T-helper 1 cell (primary cell): ENCODE data around the gene SMARCD2.

Experiments
- DNase-seq, 5 donors: peaks; one replicate each; pipeline ENCODE4 v3.0.0-alpha.2; 2012 to 2020

SMARCD2 gene

DNA sequence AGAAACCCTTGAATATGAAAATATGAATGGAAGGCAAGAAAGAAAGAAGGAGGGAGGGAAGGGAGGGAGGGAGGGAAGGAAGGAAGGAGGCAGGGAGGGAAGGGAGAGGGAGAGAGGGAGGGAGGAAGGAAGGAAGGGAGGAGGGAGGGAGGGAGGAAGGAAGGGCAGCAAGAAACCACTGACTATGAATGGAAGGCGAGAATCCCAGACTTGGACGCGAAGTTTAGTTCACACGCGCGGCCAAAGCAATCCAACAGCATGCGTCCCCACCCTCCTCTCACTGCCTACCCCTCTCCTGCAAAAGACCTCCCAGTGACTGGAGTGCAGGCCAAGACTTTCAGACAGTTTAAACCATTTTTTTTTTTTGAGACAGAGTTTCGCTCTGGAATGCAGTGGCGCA, 7.9 kb upstream of the SMARCD2 start:
- no peak for DNase-seq

DNA sequence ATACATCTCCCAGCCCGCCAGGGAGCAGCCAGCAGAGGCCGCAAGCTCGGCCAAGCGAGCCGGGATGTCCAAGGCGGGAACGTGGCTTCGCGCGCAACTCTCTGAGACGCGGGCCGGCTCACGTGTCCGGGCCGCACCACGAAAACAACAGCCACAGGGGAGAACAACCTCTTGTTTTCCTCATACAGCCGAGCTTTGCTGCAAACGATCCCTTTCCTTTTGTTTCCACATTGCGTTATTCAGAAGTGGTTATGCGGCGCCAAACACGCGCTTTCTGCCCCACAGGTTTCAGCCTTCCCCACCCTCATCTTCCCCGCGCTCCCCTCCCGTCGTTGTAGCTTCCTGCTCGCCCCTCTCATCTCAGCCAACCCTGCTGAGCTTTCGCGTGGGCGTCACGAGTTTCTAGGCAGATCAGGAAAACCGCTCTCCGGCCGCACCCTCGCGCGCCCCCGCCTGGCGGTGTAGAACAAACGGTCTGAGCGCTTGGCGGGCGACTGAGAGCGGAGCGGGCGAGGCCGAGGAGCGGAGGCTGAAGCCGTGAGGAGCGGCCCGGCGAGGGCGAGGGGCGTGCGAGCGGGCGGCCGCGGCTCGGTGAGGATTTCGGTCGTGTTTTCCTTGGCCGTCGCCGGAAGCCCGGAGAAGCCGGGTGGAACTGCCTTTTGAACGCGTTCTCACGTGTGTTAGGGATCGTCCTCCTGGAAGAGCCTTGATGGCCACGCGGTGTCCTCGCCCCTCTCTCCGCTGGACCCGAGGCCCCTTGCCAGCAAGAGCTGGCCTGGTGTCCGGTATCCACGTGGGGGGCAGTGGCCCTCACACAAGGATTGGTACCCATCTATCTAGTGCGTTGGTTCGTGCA, 6.6 kb upstream of the SMARCD2 start:
- peak; percentile 81 to 96 (median 93) for DNase-seq

DNA sequence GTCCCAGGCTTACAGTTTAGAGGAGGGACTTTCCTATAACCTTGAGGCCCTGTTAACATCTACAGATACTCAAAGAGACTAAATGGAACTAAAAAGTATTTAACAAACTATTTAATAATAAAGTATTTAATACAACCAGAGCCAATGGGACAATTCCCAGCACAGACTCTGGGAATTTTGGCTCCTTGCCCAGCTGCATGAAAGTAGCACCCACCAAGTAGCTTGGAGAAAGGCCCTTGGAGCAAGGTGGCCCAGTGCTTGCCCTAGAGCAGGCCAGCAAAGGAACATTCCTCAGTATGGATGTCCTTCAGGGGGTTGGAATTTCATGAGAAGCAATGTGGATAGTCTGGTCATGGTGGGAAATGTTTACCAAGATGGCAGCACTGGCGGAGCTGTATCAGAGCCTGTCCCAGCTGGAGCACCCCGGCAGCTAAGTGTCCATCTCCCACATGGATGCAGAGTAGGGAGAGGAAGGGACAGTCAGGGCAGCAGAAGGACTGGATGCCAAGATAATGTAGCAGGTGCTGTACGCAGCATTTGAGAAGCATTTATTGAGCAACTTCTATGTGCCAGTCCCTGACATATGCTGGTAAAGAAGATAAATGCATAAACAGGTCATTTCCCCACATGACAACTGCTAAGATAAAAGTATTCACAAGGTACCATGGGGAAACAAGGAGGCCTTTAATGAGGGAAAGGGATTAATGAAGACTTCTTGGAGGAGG, 5.2 kb upstream of the SMARCD2 start:
- no peak for DNase-seq

DNA sequence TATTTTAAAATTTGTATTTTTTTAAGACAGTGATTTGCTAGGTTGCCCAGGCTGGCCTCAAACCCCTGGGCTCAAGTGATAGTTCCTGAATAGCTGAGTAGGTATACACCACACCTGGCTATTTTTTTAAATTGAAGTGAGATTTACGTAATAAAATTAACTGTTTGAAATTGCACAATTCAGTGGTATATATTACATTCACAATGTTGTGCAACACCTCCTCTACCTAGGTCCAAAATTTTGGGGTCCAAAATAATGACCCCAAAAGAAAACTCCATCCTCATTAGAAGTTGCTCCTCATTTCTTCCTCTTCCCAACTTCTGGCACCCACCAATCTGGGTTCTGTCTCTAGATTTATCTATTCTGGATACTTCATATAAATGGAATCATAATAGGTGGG, 3.0 kb upstream of the SMARCD2 start:
- DNase-seq, result no peak

DNA sequence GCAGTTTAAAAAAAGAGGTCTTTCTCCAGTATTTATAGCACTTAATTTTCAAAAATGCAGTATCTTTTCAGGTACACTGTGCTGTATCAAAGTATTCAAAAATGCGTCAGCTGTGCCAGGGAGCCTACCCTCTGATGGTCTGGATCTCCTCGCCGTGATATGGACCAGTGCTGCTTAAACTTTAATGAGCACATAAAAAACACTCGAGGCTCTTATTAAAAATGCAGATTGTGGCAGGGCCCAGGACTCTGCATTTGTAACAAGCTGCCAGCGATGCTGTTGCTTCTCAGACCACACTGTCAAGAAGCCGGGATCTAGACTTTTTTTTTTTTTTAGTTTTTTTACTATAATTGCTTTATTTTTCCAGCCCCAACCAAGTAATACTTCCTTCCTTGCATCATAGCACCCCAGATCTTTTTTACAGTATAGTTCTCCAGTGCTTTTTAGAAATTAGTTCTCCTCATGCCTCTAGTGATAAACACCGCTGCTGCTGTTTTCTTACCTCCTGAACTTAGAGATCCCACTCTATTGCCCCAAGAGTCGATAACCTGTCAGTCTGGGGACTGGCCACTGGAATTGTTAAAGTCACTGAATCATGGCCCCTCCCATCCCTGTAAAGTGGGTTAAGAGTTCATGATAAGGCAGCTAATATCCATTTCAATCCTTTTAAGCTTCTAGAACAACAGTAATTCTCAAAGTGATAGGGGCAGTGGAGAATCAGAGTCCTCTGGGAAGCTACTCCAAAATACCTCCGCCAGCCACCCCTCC, 1.6 kb upstream of the SMARCD2 start:
- no peak for DNase-seq

DNA sequence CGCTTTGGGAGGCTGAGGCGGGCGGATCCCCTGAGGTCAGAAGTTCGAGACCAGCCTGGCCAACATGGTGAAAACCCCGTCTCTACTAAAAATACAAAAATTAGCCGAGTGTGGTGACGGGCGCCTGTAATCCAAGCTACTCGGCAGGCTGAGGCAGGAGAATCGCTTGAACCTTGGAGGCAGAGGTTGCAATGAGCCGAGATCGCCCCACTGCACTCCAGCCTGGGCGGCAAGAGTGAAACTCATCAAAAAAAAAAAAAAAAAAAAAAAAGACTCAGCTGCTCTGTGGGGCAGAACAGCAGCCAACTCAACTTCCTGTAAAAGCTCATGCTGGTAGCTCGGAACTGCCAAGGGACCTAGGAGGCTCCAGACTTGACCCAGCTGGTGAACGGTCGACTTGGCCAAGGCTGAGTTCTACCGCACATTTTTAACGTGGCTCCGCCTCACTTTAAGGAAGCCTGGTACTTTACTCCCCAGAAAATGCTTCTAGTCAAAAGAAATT, 953 bp upstream of the SMARCD2 start:
- DNase-seq, result peak in 2 of 5 donors; percentile 21 to 66

DNA sequence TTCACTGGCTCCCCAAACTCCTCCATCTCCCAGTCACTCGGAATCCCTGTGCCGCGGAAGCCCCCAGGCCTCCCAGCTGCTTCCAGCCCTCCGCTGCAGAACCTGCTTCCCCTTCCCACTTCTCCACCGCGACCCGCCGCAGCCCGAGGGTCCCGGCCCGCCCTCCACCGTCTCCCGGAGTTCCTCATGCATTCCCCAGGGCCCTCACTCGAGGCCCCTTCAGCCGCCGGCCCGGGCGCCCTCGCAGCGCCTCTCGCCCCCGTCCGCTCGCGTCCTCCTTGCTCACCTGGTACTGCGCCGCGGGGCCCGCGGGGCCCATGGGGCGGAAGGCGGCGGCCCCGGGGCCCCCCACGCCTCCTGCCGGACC, 329 bp downstream of the SMARCD2 start:
- DNase-seq, result no peak

DNA sequence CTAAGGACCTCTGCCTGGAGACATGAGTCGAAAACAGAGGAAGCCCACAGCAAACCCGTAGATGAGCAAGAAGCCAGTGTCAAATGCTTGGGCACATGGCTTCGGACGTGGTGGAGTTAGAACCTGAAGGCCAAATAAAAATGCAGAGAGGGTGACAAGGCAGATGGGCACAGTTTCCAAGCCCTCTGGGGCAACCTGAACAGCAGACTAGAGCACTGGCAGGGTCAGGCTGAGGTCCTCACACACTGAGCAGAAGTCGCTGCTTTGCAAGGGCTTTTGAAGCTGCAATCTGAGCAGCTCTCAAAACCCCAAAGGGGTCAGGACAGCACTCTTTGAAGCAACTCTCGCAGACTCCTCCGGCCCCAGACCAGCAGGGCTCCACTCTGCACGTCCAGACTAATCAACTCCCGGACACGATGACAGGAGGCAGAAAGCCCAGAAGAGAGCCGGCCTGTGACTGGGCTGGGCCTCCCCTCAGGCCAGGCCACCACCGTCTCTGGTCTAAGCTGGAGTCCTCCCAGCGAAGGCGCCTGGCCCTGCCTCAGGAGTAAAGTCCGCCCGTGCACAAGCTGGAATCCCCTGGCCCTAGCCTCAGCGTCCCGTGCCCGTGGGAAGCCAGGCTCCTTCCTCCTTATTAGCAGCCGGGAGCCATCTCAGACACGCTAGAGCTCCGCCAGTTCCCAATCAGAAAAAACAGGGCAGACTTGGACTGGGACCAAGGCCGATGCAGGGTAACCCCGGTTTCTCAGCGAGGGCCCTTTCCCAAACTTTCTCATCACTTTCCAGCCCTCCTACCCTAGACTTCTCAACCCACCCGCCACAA, 924 bp downstream of the SMARCD2 start:
- DNase-seq, result no peak

DNA sequence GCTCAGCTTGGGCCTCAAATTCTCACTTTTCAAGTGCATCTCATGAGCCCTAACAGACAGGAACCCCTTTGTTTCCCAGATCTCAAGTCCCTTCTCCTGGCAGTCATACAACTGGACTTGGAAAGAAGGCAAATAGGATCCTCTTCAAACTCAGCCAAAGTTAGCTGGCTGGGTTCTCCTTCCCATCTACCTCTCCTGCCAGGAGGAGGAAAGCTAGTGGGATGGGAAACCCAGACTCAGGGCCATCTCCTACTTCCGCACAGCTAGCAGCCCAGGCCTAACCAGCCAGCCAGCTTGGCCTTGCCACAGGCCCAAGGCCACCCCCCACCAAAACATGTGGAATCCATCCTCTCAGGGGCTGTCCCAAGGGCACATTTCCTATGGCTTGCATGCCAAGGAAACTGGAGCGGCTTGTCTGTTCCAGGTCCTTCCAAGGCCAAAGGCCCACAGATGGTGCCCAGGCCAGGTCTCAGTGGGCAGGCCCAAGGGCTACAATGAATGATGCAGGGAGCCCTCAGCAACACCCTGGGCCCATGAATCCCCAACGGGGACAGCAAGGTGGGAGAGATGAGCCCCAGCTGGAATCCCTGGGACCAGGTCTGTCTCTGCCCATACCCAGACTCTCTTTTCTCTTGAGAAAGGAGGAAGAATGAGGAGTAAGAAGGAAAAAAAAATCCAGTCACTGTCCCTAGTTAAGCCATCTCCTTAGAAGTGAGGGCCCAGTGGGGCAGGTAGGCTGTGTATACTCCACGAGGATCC, 1.7 kb downstream of the SMARCD2 start:
- DNase-seq, result no peak

DNA sequence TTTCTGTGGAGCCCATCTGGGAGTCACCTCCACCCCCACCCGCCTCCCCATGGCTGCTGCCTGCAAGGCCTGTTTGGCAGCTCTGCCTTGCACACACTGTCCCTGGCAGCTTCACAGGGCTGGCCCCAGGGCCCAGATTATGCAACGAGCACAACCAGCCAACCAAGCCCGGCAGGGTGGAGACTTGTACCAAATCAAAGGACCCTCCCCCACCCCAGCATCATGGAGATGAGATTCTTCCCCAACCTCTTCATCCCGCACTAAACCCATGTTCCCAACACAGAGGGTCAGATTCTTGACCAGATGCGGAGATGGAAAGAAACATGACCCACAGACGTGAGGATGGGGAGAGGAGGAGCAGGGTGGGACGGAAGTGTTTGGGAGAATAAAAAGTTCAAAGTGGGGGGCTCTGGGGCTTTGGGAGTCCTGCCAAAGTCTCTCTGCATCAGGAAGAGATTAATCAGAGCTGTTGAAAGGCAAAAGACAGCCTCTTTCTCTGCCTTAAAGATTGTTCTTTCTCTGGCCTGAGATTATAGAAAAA, 3.8 kb downstream of the SMARCD2 start:
- no peak for DNase-seq

DNA sequence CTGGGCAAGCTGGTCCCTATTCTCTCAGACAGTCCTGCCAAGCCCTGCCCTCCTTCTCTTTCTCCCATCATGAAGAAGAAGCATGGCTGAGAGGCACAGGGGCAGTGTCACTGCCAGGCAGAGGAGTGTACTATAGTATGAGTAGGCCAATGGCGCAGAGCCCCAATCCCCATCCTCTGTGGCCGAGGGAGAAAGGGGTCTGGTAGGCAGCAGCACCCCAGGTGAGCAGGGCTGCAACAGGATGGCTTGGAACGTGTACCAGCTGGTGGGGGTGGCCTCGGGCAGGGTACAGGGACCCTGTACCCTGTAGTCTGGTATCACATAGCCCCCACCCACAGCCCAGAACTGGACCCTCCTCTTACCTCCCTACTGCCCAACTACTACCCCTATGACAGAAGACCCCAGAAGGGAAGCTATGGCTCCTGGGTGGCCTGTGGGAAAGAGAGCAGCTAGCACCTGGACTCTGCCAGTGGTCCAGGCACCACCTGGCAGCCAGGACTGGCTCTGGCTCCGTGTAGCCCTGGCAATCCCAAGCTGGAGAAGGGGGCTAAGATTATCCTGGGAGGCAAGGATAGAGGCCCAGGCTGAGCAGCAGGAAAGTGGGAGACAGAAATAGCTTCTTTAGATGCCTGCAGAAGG, 4.4 kb downstream of the SMARCD2 start:
- no peak for DNase-seq

DNA sequence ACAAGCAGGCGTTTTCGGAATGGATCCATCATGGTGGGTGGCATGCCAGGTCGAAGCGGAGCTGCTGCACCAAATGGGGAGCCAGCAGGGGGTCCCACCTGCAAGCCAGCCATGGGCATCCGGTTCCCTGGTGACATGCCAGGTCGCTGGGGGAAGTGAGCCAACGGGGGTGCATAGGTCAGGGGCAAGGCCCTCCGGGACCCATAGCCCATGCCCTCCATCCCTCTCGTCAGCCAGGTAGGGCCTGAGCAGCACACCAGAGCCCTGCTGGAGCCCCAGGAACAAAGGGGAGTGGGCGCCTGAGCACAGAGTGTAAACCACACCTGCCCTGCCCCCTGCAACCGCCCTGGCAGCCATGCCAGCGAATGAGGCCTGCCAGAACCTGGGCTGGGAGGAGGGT, 5.0 kb downstream of the SMARCD2 start:
- DNase-seq, result no peak

DNA sequence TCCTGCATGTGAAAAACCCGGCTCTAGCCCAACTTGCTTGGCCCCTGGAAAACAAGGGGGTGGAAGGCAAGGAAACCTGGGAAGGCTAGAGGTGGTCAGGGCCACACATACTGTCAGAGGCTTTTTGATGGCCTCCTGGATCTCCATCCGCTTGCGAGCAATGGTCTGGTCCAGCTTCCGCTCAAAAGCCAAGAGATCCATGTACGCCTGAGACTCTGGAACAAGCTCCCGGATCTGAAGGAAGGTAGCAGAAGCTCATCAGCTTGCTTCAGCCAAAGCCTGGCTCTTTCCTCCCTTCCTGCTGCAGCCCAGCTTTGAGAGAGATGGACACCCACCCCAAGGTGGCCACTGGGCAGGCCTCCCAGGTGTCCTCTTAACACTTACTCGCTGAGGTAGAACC, 5.7 kb downstream of the SMARCD2 start:
- no peak for DNase-seq

DNA sequence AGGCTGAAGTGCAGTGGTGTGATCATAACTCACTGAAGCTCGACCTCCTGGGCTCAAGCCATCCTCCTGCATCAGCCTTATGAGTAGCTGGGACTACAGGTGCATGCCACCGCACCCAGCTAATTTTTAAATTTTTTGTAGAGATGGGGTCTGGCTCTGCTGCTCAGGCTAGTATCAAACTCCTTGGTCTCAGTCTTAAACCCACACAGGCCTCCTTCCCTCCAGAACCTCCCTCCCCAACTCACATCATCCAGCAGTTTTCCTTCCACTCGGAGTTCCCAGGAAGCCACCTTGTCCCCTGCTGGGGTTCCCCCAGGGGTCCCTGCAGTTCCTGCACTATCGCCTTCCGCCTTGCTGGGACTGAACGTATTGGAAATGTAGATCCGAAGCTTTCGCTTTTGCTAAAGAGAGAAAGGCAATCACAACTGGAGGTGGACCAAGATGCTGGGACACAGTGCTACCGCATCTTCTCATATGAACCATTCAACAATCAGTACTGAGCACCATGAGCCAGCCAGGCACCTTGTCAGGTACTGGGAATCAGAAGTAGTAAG, 7.2 kb downstream of the SMARCD2 start:
- no peak for DNase-seq

DNA sequence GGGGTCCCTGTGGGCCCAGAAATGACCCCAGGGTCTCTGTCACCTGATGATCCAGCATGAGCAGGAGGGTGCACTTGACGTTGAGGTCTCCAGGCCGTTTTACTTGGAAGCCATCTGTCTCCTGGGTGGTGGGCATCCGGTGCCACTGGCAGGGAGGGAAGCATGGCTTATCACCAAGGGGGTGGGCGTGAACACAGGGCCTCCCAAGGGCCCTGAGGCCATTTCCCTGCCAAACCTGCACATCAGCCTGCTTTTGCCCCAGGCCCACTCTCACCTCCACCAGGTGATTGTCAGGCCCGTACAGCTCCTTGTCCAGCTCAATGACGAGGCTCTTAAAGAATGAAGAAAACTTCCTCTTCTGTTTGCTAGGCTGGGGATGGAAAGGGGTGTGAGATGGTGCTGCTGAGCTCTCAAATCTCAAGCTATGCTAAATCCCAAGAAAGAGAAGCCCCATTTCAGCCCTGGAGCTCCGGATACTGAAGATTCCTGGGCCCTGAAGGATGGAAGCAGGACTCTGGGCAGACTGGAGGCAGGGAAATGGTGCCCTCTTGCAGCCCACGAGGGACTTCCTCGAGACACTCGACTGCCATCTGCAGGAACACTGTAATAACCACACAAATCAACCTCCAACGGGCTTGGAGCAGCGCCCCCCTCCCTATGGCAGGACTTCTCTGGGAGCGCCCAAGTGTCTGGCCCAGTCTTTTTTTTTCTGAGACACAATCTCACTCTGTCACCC, 7.9 kb downstream of the SMARCD2 start:
- peak in 4 of 5 donors; percentile 41 to 72 (median 42) for DNase-seq

DNA sequence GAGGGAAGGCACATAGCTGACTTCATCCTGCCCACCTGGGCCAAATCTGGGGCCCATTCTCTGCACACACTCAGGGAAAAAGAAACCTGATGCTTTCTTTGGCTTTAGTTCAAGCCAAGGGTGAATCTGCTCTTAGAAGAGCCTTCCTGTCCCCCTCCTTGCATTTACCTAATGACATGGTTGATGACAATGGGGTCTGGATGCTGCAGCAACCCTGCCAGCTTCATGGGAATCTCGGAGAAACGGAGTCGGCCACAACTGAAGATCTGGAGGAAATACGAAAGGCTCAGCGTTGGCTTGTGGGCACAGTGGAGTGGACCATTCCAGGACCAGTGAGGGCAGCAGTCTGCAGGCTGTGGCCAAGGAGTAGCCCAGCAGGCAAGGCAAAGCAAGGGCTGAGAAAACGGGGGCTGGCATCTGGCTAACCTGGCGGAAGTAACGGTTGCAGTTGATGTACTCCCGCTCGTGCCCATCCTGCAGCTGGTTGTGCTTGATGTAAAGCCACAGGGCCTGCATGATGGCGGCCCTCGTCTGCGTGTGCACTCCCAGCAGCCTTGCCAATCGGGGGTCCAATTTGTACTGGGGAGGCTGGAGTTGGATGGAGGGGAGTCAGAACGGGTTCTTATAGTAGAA, 8.6 kb downstream of the SMARCD2 start:
- DNase-seq, result no peak

DNA sequence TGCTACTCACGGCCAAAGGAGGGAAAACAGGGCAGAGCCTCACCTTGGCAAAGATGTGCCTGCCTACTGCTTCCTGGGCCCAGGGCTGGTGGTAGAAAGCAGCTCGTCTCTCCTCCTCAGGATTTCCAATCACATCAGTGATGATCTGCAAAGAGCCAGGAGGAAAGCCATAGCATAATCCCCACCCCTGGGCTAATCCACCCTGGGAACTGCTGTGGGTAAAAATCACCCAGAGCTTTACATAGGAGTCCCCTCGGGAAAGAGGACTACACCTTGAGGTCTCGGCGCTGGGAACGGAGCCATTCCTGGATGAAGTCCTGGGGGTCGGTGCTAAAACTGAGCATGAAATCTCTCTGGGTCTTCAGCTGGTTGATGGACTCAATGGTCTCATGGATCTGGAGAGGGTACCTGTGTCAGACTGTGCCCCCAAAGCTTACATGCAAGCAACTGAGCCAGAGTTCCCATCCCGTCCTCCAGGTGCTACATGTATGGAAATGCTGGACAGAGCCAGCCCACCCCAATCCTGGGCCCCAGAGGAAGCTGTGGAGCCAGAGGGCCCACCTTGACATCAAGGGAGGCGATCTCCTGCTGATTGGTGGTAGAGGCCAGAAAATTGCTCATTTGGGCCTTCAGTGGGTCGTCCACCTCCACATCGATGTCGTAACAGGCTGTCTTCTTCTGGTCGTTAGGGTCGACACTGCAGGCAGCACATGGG, 9.3 kb downstream of the SMARCD2 start:
- DNase-seq, result no peak

DNA sequence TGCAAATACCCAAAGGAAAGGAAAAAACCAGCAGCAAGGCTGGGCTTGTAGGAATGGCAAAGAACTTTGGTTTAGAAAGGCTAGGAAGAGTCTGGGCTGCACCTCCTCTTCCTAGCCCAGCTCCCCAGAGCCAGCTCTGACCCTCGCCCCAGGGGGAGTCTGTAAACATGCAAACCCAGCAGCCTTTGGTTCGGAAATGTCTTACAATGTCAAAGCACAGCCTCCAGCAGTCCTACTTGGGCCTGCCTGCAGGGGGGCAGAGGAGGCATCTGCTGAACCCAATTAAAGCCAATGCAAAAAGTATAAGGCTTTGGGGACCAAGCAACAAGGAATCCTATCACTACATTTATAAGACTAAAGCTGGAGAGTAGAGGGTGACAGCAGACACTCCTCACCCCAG, 10.0 kb downstream of the SMARCD2 start:
- DNase-seq, result no peak

DNA sequence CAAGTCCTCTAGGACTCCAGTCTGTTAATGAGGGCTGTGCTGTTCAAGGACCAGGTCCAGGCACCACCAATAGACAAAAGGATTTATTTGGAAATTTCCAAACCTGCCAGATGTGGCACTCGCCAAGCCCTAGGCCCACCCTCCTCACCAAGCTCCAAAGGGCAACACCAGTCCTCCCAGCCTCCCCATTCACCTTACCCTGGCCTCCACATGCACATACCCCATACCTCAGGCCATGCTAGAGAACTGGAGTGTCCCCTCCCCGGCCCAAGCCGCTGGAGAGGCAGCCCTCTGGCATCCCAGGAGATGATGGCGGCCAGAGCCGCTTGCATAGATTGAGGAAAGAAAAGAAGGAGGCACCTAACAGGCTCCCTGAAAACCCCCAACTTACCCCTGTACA, 10.5 kb downstream of the SMARCD2 start:
- DNase-seq, result no peak
